OCI-M2 (cell line): ENCODE data around the gene CDH23.

ENCODE experiments used
- DNase-seq: peaks from one replicate; lab custom pipeline; 2025; ENCODE audit not compliant: unreplicated experiment; lab: John Stamatoyannopoulos, UW

CDH23 gene

DNA sequence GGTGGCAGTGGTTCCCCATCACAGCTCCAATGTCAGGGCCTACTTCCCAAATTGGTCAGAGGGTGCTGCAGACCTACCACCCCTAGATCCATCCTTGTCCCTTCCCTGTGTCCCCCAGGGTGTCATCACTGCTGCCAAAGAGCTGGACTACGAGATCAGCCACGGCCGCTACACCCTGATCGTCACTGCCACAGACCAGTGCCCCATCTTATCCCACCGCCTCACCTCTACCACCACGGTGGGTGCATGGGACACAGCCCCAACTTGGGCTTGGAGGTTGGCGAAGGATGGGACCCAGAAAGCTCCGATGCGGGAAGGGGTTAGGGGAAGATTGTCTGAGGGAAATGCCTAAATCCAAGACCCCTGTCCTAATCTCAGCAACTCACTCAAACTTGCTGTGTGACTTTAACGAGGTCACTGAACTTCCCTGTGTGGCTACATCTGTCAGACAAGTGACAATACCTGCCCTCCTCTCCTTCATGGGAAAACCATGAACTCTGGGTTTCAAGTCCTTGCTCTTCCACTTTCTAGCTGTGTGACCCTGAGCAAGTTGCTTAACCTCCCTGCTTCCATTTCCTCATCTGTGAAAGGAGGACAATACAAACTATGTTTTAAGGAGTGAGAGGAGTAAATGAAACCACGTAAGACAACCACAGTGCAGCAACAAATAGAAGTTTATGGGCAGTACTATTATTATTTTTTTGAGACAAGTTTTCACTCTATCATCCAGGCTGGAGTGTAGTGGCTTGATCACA lies 381.5 kb downstream of the CDH23 start:
- no peak for DNase-seq

DNA sequence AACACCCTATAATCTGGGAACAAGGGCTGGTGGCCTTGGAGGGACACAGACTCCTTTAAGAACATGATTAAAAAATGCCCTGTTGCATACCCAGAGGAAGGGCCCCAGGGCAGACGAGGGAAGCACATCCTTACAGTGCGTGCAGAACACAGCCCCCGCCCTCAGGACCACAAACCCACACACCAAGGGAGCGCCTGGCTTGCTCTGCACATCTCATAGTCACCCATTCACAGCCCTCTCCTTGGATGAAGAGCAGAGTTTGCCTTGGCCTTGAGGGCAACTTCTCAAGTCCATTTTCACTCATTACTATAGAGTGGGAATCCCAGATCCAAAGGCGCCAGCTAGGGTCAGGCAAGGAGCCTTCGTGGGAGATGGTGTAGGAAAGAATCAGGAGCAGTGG lies 382.9 kb downstream of the CDH23 start:
- no peak for DNase-seq

DNA sequence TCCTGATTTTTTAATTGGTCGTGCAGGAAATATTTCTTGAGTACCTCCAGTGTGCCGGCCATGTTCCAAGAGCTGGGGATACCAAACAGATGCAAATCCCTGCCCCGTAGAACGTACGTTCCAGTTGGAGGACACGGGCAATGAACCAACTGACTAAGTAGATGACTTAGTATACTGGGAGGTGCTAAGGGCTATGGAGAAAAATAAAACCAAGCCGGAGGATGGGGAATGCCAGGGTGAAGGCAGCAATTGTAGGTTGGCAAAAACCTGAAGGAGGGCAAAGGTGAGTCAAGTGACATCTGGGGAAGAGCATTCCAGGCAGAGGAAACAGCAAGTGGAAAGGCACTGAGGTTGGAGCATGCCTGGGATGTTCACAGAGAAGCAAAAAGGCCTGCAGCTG lies 383.4 kb downstream of the CDH23 start:
- DNase-seq: no peak

DNA sequence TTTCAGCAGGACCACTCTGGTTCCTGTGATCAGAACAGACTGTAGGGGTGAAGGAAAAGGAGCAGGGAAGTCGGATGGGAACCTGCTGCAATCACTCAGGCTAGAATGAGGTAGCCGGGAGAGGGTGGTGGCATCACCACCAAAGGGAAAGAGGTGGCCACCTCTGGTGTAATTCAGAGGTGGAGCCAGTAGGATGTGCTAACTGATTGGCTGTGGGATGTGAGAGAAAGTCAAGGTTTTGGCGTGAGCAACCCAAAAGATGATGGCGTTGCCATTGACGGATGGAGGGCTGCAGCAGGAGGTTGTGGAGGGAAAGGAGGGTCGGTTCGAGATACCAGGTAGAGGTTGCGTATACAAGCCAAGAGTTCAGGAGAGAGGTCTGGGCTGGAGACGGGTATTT lies 384.0 kb downstream of the CDH23 start:
- no peak for DNase-seq

DNA sequence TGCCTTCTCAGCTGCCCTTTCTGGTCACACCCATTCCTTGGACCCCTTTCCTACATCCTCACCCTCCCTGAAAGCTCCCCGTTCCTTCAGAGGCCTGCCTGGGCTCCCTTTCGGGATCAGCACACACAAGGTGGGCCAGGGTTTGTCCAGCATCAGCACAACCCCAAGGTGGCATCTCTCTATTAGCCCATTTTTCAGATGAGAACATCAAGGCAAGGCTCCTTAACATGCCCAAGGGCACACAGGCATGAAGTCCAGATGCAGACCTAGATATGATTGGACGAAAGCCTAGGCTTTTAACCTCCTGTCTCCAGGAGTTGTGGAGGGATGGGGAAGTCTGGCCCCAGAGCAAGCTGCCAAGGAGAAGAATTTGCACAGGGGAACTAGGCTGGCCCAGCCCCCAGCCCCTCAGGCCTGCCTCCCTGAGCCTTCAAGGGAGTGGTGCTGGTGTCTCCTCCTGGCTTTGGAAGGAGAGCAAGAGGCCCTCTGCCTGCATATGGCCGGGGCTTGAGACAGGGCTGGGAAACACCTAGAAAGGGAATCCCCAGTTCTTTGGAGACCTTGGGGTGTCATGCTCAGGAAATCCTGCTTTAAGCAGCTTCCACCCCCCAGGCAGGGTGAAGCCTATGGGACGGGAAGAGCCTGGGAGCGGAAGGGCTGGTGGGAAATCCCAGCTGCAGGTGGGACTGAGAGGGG lies 385.6 kb downstream of the CDH23 start:
- no peak for DNase-seq

DNA sequence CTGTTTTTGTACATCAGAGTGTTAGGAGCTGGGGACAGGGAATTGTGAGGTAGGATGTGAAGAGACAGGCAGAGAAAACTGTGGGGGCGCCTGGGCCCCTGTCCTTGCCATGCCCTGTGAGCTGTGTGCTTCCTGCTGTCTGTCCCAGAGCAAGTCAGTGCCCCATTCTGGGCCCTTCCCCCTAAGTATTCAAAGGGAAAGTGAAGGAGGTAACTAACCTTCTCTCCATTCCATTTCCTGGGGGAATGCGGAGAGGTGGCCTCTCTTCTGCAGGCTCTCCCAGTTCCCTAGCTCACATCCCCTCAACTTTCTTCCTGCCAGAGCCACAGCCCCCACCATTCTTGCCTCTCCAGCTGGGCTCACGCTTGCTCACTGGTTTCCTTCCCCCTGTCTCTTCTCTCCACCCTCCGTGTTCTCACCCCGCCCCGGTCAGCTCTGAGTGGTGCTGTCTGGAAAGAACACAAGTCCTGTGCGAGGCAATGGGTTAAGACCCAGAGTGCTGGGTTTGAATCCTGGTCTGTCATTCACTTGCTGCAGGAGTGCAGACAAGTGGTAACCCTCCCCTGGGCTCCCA lies 386.3 kb downstream of the CDH23 start:
- no peak for DNase-seq

DNA sequence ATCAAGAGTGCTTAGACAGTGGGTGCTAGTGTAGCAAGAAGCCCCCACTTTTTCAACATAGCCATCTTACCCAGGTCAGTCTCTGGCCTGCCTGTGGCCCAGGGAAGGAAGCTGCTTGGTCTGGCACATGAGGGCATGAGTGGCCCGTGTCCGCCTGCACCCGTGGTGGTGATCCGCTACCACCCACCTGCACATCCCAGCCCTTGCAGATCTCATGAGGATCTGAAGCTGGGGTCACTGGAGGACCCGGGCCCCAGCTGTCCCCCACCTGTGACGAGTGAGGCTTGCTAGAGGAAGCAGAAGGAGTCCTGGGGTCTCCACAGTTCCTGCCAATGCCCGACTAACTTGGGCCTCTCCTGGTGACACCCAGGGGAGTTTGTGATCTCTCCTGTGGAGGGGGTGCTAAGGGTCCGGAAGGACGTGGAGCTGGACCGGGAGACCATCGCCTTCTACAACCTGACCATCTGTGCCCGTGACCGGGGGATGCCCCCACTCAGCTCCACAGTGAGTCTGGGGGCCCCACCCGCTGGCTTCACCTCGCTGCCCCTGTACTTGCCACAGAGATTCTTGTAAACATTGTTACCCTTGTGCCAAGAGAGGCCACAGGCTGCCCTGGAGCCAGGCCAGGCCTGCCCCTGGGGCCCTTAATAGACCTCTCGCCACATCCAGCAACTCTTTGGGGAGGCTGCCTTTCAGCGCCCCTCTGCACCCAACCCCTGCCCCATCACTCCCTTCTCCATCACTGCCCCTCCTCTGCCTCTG lies 387.4 kb downstream of the CDH23 start:
- DNase-seq: no peak

DNA sequence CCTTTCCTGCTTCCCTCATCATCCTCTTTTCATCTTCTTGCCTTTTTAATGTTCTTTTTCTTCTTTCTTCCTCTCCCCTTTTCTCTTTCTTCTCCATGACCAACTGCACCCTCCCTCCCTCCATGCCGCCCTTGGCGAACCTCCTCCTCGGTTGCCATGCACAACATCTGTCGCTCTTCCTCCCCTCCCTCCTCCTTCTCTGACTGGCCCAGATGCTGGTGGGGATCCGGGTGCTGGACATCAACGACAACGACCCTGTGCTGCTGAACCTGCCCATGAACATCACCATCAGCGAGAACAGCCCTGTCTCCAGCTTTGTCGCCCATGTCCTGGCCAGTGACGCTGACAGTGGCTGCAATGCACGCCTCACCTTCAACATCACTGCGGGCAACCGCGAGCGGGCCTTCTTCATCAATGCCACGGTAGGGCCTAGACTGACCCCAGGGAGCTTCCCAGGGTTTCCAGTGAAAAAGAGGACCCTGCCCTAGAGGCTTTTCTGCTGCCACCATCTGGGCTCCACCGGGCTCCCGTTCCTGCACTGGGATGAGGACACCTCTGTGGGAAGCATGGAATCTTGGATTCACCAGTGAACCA lies 388.1 kb downstream of the CDH23 start:
- no peak for DNase-seq

DNA sequence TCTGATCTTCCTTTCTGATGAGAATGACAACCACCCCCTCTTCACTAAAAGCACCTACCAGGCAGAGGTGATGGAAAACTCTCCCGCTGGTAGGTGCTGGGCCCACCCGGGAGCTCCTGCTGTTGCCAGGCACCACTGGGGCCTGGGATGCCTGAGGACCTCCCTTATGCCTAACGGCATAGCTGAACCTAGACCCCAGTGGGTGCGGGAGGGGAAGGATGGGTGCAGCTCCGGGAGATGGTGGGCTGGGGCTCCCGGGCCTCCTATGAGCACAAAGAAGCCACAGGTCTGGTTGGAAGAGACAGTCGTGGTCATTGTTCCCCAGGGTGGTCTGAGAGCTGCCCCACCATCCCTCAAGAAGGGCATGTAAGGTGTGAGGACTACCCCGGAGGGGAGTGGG lies 392.2 kb downstream of the CDH23 start:
- DNase-seq: no peak

DNA sequence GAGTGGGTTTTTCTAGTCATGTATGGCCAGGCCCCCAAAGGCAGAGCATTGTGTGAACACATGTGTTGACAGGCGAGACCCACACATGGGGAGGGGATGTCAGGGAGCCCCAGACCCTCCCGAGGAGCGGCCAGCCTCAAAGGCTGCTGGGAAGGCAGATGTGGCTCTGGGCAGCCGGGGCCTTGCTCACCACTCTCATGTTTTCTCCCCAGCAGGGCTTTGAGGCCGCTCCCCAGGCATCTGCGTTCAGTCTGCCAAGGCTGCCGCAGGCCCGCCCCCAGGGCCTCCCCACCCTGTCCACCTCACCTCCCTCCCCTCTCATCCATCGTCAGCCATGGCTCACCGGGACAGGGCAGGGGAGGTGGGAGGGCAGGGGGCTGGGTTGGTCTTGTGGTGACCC lies 393.2 kb downstream of the CDH23 start:
- DNase-seq: no peak

DNA sequence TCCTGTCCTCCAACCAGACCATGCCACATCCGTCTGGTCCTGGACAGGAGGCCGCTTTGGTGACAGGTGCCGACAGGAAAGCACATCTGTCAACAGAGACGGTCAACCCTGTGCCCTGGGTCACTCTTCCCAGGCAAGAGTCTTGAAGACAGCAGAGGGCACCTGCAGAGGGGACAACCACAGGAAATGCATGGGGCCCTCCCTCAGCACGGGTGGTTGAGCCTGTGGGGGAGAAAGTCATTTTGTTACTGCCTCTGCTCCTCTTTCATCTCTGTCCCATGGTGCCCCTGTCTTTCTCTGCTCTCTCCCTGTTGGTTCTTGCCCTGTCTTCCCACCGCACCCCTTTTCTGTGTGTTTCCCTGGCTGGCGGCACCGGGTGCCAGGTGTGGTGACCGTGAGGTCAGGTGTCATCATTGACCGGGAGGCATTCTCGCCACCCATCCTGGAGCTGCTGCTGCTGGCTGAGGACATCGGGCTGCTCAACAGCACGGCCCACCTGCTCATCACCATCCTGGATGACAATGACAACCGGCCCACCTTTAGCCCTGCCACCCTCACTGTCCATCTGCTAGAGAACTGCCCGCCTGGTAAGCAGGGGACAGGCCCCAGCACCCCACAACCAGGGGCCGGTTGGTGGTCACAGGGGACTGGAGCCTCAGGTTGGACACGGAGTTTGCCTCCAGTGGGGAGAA lies 394.2 kb downstream of the CDH23 start:
- DNase-seq: no peak

DNA sequence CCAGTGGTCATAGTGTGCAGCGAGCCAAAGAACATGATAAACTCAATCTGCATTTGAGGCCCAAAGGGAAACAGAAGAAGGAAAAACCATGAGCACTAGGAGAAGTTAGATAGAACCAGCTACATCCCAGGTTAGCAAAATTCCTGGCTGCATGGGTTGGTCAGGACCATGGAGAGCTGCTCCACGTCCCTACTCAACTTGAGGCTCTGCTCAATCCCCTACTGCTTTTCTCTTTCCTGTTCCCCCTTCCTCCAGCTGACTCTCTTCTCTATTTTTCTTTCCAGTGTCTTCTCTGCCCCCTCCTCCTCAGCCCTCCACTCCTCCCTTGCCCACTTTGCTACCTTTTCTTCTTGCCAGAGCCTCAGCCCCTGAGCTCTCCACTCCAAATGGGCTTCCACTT lies 398.5 kb downstream of the CDH23 start:
- DNase-seq: no peak

DNA sequence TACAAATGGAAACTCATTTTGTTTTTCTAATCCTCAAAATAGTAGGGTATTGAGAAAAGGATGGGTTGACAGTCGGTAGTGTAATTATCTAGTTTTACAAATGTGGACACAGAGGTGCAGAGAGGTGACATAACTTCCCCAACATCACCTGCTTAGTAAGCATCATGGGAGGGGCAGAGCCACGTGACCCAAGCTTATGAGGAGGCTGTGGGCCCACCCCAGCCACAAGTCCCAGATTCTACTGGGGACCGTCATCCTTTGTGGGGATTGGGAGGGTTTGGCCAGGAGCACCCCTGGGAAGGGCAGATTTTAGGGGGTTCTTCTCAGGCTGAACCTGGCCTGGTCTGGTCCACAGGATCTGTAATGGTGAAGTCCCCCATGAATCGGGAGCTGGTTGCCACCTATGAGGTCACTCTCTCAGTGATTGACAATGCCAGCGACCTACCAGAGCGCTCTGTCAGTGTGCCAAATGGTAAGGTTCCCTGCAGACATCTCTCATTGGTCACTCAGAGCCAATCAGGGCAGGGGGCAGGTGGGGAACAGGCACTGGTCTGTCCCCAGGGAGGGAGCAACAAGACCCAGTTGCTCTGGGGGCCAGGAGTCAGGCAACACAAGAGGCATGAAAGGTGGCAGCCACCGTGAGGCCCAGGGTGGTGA lies 400.2 kb downstream of the CDH23 start:
- DNase-seq: no peak

DNA sequence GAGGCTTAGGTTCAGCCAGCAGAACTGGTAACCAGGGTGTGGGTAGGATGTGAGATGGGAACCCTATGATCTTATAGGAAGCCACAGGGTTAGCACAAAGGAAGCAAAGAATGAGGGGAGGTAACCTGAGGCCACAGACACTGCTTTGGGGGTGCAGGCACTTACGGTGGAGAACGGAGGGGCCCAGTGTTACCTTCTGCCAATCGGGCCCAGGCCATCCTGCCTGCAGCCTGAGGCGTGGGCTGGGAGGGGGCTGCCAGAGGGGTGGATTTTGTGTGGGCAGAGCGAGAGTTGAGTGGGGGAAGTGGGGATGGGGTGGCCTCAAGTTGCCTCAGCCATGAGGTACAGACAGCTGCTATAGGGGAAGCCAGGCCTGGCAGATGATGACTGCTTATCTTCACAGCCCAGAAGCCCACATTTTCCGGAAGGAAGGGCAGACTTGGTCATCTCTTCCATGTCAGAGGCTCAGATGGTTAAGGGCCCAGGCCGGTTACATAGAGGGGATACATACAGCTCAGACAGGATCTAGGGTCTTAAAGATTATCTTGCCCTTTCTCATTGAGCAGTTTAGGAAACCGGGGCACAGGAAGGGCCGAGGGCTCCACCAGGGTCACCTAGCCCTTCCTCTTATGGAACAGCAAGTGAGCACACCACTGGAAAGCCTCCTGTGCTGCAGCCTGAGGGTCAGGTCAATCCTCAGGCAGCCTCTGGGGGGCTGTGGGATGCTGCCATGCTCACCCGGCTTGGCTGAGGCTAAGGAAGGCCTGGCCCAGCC lies 401.0 kb downstream of the CDH23 start:
- DNase-seq: peak; percentile 93

DNA sequence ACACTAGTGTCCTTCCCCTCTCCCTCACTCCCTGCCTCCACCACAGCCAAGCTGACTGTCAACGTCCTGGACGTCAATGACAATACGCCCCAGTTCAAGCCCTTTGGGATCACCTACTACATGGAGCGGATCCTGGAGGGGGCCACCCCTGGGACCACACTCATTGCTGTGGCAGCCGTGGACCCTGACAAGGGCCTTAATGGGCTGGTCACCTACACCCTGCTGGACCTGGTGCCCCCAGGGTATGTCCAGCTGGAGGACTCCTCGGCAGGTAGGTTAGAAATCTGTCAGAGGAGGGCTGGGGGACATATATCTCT lies 401.5 kb downstream of the CDH23 start:
- DNase-seq: no peak

DNA sequence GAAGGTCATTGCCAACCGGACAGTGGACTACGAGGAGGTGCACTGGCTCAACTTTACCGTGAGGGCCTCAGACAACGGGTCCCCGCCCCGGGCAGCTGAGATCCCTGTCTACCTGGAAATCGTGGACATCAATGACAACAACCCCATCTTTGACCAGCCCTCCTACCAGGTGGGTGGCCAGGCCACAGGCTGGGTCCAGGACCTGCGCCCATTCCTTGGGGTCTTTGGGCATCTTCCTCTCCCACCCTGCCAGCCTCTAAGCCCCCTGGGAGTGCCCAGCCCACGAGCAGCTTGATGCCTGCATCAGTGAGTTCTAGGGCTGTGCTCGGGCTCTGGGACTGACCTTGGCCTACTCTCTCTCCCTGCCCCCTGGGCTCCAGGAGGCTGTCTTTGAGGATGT lies 402.4 kb downstream of the CDH23 start:
- DNase-seq: no peak

DNA sequence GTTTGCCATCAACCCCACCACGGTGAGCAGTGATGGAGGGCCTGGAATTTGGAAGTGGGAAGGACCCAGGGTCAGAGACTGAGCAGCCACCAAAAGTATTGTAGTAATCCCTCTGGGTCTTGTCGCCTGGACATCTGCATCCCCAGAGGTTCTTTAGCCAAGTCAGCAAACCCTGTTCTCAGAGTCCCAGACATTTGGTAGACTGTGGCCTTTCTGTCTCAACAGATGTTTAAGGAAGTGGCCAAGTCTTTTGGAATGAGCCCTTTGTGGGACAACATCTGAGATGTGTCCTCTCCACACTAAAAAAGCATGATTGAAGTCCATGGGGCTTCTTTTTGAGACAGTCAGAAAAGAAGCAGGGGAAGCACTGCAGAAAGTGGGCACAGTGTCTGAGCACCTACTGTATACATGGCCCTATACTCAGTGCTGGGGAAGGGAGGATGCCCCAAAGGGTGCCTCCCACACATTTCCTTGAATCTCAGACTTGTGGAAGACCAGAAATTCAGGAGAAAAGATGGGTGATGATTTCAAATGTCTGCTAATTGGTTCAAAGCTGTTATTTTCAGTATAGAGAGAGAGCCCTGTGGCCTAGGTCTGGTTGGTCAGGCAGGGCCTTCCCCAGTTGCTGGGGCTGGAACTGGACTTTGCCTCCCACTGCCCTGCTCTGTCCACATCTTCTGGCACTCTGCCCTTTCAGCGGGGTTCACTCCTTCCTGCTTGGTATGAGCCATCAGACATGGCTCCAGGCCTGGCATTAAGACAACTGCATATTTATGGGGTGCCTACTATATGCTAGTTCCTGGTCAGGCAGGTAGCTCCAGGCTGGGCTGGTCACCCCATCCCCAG lies 403.1 kb downstream of the CDH23 start:
- DNase-seq: no peak

DNA sequence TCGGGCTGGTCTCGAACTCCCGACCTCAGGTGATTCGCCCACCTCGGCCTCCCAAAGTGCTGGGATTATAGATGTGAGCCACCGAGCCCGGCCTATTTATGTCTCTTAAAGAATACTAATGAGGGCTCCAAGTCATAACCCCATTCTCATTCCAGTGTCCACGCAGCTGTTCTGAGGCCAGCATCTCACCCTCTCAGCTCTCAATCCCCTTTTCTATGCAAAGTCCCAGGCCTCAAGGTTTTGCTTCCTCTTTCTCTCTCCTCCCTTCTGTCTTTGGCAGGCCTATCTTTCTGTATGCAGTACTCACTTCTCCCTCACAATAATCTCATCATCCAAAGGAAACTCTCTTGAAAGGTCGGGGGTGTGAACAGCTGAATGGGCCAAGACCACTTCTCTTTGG lies 404.6 kb downstream of the CDH23 start:
- no peak for DNase-seq

DNA sequence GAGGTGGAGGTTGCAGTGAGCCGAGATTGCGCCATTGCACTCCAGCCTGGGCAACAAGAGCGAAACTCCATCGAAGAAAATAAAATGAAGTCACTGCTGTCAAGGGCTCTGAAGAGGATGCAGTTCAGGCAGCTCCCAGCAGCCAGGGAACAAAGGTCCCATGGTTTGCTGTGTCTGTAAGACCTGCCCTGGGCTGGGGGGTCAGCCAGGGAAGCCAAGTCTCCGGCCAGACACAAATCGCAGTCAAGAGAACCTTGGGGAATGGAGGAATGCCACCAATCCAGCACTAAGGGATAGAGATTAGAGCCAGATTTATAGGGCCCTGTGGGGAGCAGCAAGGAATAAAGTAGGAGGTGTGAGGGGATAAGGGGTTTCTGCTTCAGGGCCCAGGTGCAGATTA lies 405.5 kb downstream of the CDH23 start:
- DNase-seq: no peak
